GM19351 (cell line): ENCODE results near the gene GALK1.
"Not testable (repeated sequence)": the region's sequence is repeated elsewhere in the genome, so short reads cannot be mapped to it uniquely, and the experiment has no call there.

Experiments
- ATAC-seq: cut with Tn5 transposase; IDR thresholded peaks from one replicate; pipeline ENCODE4 v1.9.1; 2021; ENCODE audit warnings: mild to moderate bottlenecking, moderate library complexity; ENCODE audit not compliant: unreplicated experiment

Gene GALK1

GRCh38 chr17:75784473-75785015, 19.6 kb upstream of the GALK1 start, which contains the start of gene UNK:
Gene UNK (plus strand): TSS chr17:75784806. CDS start chr17:75784881, 75 bp downstream.
- peak; percentile 55 for ATAC-seq

GRCh38 chr17:75783803-75784472, 18.9 kb upstream of the GALK1 start:
- ATAC-seq: peak; percentile 1

GRCh38 chr17:75783069-75783783, 18.2 kb upstream of the GALK1 start:
- no peak for ATAC-seq

GRCh38 chr17:75779987-75780889, 15.2 kb upstream of the GALK1 start:
- ATAC-seq: no peak

GRCh38 chr17:75779250-75779986, 14.4 kb upstream of the GALK1 start:
- peak; percentile 70 for ATAC-seq

GRCh38 chr17:75778861-75779249, 13.9 kb upstream of the GALK1 start:
- ATAC-seq: peak; percentile 3

GRCh38 chr17:75778066-75778860, 13.3 kb upstream of the GALK1 start:
- ATAC-seq: not testable (repeated sequence)

- ATAC-seq: no peak
Measured at GRCh38 chr17:75777296-75777922, 12.4 kb upstream of the GALK1 start.

GRCh38 chr17:75776386-75777295, 11.6 kb upstream of the GALK1 start:
- ATAC-seq: no peak

- ATAC-seq: no peak
Measured at GRCh38 chr17:75774991-75775668, 10.1 kb upstream of the GALK1 start.

GRCh38 chr17:75774471-75774990, 9.5 kb upstream of the GALK1 start:
- ATAC-seq: no peak

- ATAC-seq: no peak
Measured at GRCh38 chr17:75773808-75774470, 8.9 kb upstream of the GALK1 start.

GRCh38 chr17:75773121-75773807, 8.3 kb upstream of the GALK1 start:
- ATAC-seq: no peak

GRCh38 chr17:75771334-75772281, 6.6 kb upstream of the GALK1 start:
- ATAC-seq: no peak

- no peak for ATAC-seq
Measured at GRCh38 chr17:75769536-75769935, 4.5 kb upstream of the GALK1 start.
